Suprapubic skin (tissue), 3 donors: ENCODE measurements around the gene YY1.

Experiments
- CTCF ChIP-seq, 2 donors: fragments of 200-600 bp in 1 of 2; fragments of 450-650 bp in 1 of 2; sonication (generic) in 1 of 2; IDR thresholded peaks; one replicate each; pipeline ENCODE4 v1.5.1; 2016 to 2019; ENCODE audit warnings: antibody characterized with exemption in 2 of 2, mild to moderate bottlenecking in 1 of 2, moderate library complexity in 1 of 2
- POLR2AphosphoS5 ChIP-seq, 3 donors: sonication (generic); formaldehyde crosslinking; IDR thresholded peaks; one replicate each; pipeline ENCODE4 v1.6.1; 2017; ENCODE audit warnings: antibody characterized with exemption in 3 of 3

- TF ChIP-seq CTCF (IDR thresholded peaks at IDR 0.05) (no peak), POLR2AphosphoS5 (IDR thresholded peaks at IDR 0.05) (no peak)
Measured at GRCh38 chr14:100288382-100289185, 49.6 kb downstream of the YY1 start.
